Measurements from ENCODE around the gene ADGRG7.

DNA sequence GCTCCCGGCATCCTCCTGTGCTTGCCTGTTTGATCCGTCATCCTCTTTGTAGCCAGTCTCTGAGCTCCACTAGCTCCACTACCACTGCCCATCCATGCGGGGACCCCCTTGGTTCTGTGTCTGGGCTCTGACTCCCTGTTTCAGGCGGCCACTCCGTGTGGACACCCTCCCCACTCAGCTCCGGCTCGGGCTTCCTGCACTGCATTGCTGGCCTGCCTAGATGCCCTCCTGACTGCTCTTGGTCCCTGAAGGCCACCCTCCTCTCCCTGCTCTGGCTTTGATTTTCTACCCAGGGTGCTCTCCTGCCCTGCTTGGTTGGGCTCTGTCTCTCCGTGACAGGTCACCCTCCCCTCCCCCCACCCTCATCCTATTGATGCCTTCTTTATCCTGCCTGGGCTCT, 4.0 kb upstream of the ADGRG7 start:
- TF ChIP-seq, protein P1, sequence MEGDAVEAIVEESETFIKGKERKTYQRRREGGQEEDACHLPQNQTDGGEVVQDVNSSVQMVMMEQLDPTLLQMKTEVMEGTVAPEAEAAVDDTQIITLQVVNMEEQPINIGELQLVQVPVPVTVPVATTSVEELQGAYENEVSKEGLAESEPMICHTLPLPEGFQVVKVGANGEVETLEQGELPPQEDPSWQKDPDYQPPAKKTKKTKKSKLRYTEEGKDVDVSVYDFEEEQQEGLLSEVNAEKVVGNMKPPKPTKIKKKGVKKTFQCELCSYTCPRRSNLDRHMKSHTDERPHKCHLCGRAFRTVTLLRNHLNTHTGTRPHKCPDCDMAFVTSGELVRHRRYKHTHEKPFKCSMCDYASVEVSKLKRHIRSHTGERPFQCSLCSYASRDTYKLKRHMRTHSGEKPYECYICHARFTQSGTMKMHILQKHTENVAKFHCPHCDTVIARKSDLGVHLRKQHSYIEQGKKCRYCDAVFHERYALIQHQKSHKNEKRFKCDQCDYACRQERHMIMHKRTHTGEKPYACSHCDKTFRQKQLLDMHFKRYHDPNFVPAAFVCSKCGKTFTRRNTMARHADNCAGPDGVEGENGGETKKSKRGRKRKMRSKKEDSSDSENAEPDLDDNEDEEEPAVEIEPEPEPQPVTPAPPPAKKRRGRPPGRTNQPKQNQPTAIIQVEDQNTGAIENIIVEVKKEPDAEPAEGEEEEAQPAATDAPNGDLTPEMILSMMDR (IDR thresholded peaks at IDR 0.05): no peak
- TF ChIP-seq EP300 (IDR thresholded peaks at IDR 0.05): no peak
